ENCODE data around the gene PRKCB.

Gene PRKCB

GRCh38 chr16:23835390-23836077, at the start of gene PRKCB:
TSS of gene PRKCB (plus strand) at chr16:23835983.
- no peak for DNase-seq

- DNase-seq: no peak
These were observed 48.7 kb upstream of the PRKCB start for GRCh38 chr16:23786964-23787561.

- DNase-seq: no peak
These were observed 47.1 kb upstream of the PRKCB start for GRCh38 chr16:23788685-23789084.

GRCh38 chr16:23795378-23795777, 40.4 kb upstream of the PRKCB start:
- no peak for DNase-seq

GRCh38 chr16:23796941-23797340, 38.8 kb upstream of the PRKCB start:
- DNase-seq: no peak

GRCh38 chr16:23801378-23801777, 34.4 kb upstream of the PRKCB start:
- peak; percentile 70 for DNase-seq

- no peak for DNase-seq
These were observed 33.0 kb upstream of the PRKCB start for GRCh38 chr16:23802776-23803175.

- DNase-seq: peak; percentile 26
These were observed 32.1 kb upstream of the PRKCB start for GRCh38 chr16:23803591-23804123.

GRCh38 chr16:23807028-23807427, 28.8 kb upstream of the PRKCB start:
- no peak for DNase-seq

GRCh38 chr16:23821467-23821866, 14.3 kb upstream of the PRKCB start:
- DNase-seq: no peak

- no peak for DNase-seq
These were observed 13.7 kb upstream of the PRKCB start for GRCh38 chr16:23821875-23822688.

- DNase-seq: no peak
These were observed 12.1 kb upstream of the PRKCB start for GRCh38 chr16:23823475-23824384.

GRCh38 chr16:23824909-23825308, 10.9 kb upstream of the PRKCB start:
- no peak for DNase-seq

- no peak for DNase-seq
These were observed 9.2 kb upstream of the PRKCB start for GRCh38 chr16:23826528-23827045.

GRCh38 chr16:23827057-23827456, 8.7 kb upstream of the PRKCB start:
- DNase-seq: no peak

GRCh38 chr16:23829454-23829853, 6.3 kb upstream of the PRKCB start:
- DNase-seq: no peak

- DNase-seq: no peak
These were observed 5.5 kb upstream of the PRKCB start for GRCh38 chr16:23830276-23830675.

GRCh38 chr16:23832882-23833281, 2.9 kb upstream of the PRKCB start:
- DNase-seq: no peak

- no peak for DNase-seq
These were observed 2.3 kb upstream of the PRKCB start for GRCh38 chr16:23833504-23833903.

GRCh38 chr16:23833960-23834685, 1.7 kb upstream of the PRKCB start:
- no peak for DNase-seq

GRCh38 chr16:23836078-23836403, 258 bp downstream of the PRKCB start:
- DNase-seq: no peak
